ENCODE measurements around the gene PBX3. TPM values are rescaled to one million over a fixed set of nuclear protein-coding genes. Genes with fewer than 3 reads are reported as not detected.

PBX3 gene
- total RNA-seq, 2 experiments from 2014 or later: 24.3 to 28.0 TPM

DNA sequence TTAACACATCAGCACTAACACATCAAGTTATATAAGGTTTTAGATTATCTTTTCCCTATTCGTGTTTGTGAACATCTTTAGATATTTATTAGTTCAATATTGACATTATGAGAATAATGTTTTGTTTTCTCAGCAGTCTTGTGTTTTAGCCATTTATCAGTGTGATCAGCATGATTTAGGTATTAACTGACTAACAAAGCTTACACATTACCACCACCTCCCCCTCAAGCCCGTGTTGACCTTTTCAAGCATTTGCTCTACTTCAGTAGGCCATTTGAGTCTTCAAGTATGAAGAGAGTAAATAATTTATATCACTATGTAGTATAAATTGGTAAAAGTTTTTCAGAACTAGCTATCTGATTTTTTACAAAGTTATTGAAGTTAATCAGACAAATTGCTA, 6.9 kb downstream of the PBX3 start:
- H3K9me3 Mint-ChIP-seq: no peaks in the 10 kb centered on the region
- no peak overlapping the region for H3K27ac Mint-ChIP-seq
- peaks cover 17% of the 10 kb centered on the region for H3K4me1 Mint-ChIP-seq
- DNase-seq (no peak), ATAC-seq (ENCODE audit: low read depth) (no peak)
- peaks cover 14% of the 10 kb centered on the region for H3K36me3 Mint-ChIP-seq
- H3K27me3 Mint-ChIP-seq: no peaks in the 10 kb centered on the region
- POLR2A ChIA-PET: interaction anchor here (1.0 kb wide), 1 partner anchor 8 kb away, joined by 3 read pairs; no protein-coding TSS in a partner anchor
- H3K4me3 Mint-ChIP-seq: no peak overlapping the region

DNA sequence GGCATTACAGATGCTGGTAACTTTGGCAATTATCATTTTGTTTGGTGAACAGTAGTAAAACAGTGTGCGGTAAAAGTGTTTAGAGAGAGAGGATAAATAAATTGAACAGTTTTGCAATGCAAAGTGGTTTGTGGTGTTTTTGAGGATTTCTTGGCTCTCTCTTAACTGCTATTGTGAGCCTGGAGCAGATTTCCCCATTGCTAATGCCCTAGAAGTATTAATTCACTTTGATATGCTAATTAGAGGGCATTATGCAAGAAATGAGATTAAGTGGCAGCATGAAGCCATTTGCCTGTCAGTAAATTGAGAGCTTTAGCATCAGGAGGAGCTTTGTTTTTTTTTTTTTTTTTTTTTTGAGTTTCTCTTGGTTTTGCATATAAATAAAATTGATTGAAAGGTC, 8.2 kb downstream of the PBX3 start:
- Mint-ChIP-seq H3K4me3 (no peak overlapping the region), H3K27me3 (no peaks in the 10 kb centered on the region), H3K9me3 (no peaks in the 10 kb centered on the region), H3K36me3 (peaks cover 10% of the 10 kb centered on the region), H3K27ac (no peak overlapping the region), H3K4me1 (peaks cover 14% of the 10 kb centered on the region)
- no peak for ATAC-seq (ENCODE audit: low read depth)
- no peak for DNase-seq
- POLR2A ChIA-PET: interaction anchor here (0.6 to 1.0 kb wide), 3 partner anchors 9 to 78 kb away, joined by 3 to 5 read pairs (median 3); partner anchors contain the start of gene MAPKAP1

DNA sequence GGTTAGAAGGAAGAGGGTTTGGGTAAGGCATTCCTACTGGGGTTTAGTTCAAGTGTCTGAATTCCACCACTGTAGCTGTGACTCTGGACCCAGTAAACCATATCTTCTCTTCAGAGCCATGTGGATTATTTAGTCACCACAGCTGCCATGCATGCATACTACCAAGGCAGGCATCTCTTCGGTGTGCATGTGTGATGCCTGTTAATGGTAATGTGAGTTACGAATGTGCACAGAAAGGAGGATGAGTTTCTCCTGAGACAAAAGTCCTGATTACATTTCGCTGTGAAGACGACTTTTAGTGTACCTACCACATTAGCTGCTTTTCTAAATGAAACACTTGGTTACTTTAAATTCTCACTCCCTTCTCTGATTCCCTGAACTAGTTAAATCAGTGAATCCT, 9.3 kb downstream of the PBX3 start:
- Mint-ChIP-seq H3K27me3 (no peaks in the 10 kb centered on the region), H3K27ac (no peak overlapping the region), H3K9me3 (no peaks in the 10 kb centered on the region), H3K36me3 (peaks cover 7% of the 10 kb centered on the region), H3K4me1 (peaks cover 11% of the 10 kb centered on the region), H3K4me3 (no peak overlapping the region)
- ATAC-seq (ENCODE audit: low read depth) (no peak), DNase-seq (no peak)
- POLR2A ChIA-PET: no interaction called here

DNA sequence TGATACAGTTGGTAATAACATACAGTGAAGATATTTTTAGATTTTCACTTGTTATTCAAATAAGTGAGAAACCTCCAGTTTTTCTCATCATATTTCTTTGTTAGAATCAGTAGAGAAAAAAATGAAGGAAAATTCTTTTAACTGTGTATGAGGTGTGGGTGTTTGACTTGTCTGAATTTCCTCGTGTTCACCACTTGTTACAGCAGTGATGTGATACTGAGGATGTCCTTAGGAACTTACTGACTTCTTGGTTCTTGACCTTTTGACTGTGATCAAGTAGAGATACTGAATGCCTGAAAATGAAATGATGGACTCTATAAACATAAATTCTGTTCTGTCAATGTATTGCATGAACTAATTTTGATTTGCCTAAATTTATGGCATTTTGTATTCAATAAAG, 10.7 kb downstream of the PBX3 start:
- H3K27ac Mint-ChIP-seq: no peak overlapping the region
- H3K4me1 Mint-ChIP-seq: peaks cover 7% of the 10 kb centered on the region
- H3K4me3 Mint-ChIP-seq: no peak overlapping the region
- POLR2A ChIA-PET: no interaction called here
- peaks cover 5% of the 10 kb centered on the region for H3K36me3 Mint-ChIP-seq
- no peaks in the 10 kb centered on the region for H3K27me3 Mint-ChIP-seq
- no peaks in the 10 kb centered on the region for H3K9me3 Mint-ChIP-seq
- ATAC-seq (ENCODE audit: low read depth) (no peak), DNase-seq (no peak)

DNA sequence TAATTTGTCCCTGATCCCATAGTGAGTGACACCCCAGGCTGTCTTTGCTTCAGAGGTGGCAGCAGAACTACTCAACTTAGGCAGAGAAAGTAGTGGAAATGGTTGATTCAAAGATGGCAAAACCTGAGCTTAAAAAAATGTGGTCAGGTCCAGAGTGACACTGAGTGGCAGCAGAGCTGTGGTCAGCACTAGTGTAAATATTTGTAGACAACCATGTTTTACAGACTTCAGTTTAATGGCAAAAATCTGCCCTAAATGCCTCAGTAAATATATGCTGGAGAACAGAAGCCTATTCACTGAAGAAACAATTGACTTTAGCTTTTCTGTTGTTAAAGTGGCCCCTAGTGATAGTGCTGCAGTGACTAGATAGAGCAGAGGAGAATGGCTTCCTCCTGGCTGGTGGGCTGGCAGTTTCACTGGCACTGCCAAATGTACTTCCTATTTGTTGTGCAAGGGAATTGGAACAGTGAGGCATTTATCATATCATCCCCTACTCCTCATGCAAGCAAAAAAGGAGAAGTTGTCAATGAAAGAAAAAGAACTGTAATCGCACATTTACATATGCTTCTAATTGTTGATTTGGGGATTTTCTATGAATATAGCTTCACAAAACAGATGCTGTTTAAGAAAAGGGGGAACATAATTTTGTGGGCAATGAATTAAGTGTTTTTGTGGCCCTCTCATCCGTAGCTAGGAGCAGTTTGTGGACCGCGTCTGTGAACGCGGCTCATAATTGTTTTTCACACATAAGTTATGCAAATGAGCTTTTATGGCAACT, 12.0 kb downstream of the PBX3 start:
- no peaks in the 10 kb centered on the region for H3K9me3 Mint-ChIP-seq
- no peak overlapping the region for H3K27ac Mint-ChIP-seq
- peaks cover 2% of the 10 kb centered on the region for H3K36me3 Mint-ChIP-seq
- no peaks in the 10 kb centered on the region for H3K27me3 Mint-ChIP-seq
- POLR2A ChIA-PET: interaction anchor here (1.6 kb wide), 1 partner anchor 11 kb away, joined by 4 read pairs; no protein-coding TSS in a partner anchor
- ATAC-seq (ENCODE audit: low read depth) (no peak), DNase-seq (no peak)
- H3K4me1 Mint-ChIP-seq: peaks cover 8% of the 10 kb centered on the region
- peak overlapping the region; percentile 58 for H3K4me3 Mint-ChIP-seq

DNA sequence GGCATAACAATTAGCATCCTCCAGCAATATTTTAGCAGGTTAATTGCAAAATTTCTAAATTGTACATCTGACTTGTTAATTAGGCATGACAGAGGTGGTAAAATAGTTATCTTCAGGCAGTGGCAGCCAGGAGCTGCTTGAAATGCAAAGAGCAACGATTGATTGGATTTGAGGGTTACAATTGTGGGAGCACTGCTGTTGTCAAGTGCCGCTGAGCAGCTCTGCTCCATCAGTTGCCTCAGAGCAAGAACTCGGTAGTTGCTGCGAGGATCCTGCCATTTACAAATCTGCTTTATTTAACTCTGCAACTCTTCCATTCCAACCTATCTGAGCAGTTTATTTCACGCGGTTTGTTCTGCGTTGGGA, 12.6 kb downstream of the PBX3 start:
- POLR2A ChIA-PET: interaction anchor here (1.6 kb wide), 1 partner anchor 11 kb away, joined by 4 read pairs; no protein-coding TSS in a partner anchor
- Mint-ChIP-seq H3K9me3 (no peaks in the 10 kb centered on the region), H3K27ac (no peak overlapping the region), H3K27me3 (no peaks in the 10 kb centered on the region), H3K4me3 (peak overlapping the region; percentile 58), H3K36me3 (peaks cover 2% of the 10 kb centered on the region), H3K4me1 (peaks cover 8% of the 10 kb centered on the region)
- DNase-seq (no peak), ATAC-seq (ENCODE audit: low read depth) (no peak)

DNA sequence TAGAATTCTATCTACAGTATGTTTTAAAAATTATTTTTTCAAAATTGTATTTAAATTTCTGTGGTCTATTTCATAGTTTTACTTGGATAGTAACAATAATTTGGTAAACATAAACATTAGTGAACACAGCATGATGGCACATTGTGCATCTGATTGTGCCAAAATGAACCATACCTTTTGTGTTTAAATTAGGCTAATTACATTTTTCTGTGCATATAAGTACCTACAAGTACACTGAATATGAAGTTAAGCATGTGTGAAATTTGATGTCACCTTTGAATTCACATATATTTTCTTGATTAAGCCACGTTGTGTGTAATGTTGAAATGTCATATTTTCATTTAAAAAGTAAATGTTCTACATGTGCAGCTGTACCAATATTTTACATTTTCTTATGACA, 13.4 kb downstream of the PBX3 start:
- H3K9me3 Mint-ChIP-seq: no peaks in the 10 kb centered on the region
- POLR2A ChIA-PET: no interaction called here
- H3K4me3 Mint-ChIP-seq: no peak overlapping the region
- DNase-seq (no peak), ATAC-seq (ENCODE audit: low read depth) (no peak)
- peaks cover 2% of the 10 kb centered on the region for H3K36me3 Mint-ChIP-seq
- no peak overlapping the region for H3K27ac Mint-ChIP-seq
- peaks cover 8% of the 10 kb centered on the region for H3K4me1 Mint-ChIP-seq
- no peaks in the 10 kb centered on the region for H3K27me3 Mint-ChIP-seq

DNA sequence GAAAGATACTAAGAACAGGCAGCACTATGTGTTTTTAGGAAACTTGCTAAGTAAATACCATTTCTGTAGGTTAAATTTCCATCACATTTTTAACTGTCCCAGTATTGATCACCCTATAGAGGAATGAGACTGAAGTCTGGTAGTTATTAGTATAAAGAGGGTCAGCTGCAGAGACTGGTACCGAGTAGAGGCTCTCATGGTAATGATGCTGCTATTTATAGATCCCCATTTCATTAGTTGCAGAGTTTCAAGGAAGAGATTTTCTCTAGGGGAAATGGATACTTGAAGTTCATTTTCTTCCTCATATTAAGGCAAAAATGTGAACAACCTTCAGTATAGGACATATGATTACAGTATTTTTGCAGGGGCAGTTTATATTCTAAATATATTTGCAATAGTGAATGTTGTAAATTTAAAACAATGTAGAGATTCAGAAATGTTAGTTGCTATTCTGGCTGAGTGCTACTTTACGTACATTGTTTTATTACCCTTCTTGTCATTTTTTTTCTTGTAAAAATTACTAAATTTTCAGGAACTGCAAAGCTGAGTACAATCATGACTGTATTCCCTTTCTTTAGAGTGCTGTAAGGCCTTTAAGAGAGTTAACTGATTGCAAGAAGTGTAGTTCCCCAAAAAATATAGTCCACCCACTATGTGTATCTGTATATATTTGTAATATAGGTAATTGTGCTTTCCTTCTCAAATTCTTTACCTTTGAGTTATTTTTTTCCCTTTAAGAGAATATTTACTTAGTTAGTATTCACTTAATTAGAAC, 14.7 kb downstream of the PBX3 start:
- no peak for ATAC-seq (ENCODE audit: low read depth)
- H3K36me3 Mint-ChIP-seq: peaks cover 2% of the 10 kb centered on the region
- POLR2A ChIA-PET: no interaction called here

DNA sequence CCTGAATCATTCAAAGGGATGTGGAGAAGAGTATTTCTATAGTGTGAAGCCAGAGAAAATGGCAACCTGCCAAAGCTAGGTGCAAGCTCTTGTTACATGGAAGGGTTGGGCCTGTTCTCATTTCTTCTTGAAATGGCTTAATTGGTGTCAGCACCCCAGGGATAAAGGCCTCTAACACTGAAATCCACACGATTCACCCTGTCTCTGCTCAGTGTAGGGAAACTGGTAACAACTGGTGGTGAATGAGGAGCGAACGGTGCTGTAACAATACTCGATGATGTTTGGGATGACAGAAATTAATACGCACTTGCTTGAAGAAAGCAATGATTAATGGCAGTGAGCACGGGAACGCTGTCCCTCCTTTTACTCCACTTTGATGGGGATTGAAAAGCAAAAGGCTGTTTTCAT, 16.2 kb downstream of the PBX3 start:
- H3K9me3 Mint-ChIP-seq: no peaks in the 10 kb centered on the region
- ATAC-seq (ENCODE audit: low read depth): no peak
- no peak for DNase-seq
- no peak overlapping the region for H3K4me3 Mint-ChIP-seq
- H3K36me3 Mint-ChIP-seq: peaks cover 6% of the 10 kb centered on the region
- no peaks in the 10 kb centered on the region for H3K27me3 Mint-ChIP-seq
- POLR2A ChIA-PET: no interaction called here
- no peak overlapping the region for H3K27ac Mint-ChIP-seq
- peaks cover 16% of the 10 kb centered on the region for H3K4me1 Mint-ChIP-seq

More for the DNA sequence above, 14.7 kb downstream of the PBX3 start:
- Mint-ChIP-seq H3K27me3 (no peaks in the 10 kb centered on the region), H3K4me3 (no peak overlapping the region), H3K4me1 (peaks cover 8% of the 10 kb centered on the region), H3K27ac (no peak overlapping the region), H3K9me3 (no peaks in the 10 kb centered on the region)
- DNase-seq: no peak

DNA sequence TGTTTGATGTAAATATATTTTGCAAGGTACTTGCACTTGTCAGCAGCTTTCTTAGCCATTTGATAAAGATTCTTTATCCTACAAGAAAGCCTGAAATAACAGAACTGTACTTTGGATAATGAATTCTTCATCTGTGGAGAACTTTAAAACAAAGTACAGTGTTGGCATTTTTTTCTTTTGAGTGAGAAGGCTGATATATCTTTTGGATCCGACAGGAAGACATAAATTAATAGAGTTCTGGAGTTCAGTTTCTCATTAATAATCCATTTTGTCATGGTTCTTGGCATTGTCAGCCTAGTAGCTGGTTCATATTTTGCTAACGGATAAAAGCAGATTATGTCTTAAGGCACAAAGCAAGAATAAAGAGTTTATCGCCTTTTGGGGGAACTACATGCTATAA, 17.0 kb downstream of the PBX3 start:
- peaks cover 16% of the 10 kb centered on the region for H3K4me1 Mint-ChIP-seq
- POLR2A ChIA-PET: no interaction called here
- ATAC-seq (ENCODE audit: low read depth) (no peak), DNase-seq (no peak)
- no peak overlapping the region for H3K4me3 Mint-ChIP-seq
- peaks cover 6% of the 10 kb centered on the region for H3K36me3 Mint-ChIP-seq
- no peaks in the 10 kb centered on the region for H3K27me3 Mint-ChIP-seq
- no peaks in the 10 kb centered on the region for H3K9me3 Mint-ChIP-seq
- no peak overlapping the region for H3K27ac Mint-ChIP-seq

DNA sequence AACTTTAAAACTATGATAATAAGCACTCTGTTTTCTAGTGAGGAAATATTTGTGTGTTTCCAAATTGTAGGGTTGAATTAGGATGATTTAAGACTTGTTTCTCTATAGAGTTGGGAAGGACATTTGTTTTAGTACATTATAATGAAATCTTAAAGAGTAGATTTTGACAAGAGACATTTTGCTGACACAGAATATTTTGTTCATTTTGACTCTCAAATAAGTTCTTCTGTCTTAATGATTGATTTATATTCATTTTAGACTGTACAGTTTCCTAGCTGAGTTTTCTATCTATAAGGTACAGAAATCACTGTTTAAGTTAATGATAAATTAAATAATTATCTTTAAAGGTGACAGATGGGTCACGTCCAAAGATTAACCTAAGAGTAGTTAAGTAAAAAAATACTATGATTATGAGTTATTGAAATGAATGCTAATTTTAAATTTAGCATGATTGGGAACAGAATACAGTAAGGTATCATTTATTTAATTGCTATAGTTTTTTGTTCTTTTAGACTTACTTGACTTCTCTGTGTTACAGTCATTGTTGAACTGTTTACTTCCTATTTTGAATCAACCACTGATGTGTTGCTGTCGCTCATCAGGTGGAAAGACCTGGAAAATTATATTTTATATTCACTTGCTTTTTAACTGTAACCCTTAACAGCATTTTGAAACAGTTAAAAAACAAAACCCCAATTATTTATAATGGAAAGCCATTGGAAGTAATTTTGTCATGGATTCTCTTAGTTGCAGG, 19.5 kb downstream of the PBX3 start:
- DNase-seq (no peak), ATAC-seq (ENCODE audit: low read depth) (no peak)
- Mint-ChIP-seq H3K4me1 (peaks cover 10% of the 10 kb centered on the region), H3K36me3 (peaks cover 6% of the 10 kb centered on the region), H3K27ac (no peak overlapping the region), H3K27me3 (no peaks in the 10 kb centered on the region), H3K9me3 (no peaks in the 10 kb centered on the region), H3K4me3 (no peak overlapping the region)
- POLR2A ChIA-PET: no interaction called here

DNA sequence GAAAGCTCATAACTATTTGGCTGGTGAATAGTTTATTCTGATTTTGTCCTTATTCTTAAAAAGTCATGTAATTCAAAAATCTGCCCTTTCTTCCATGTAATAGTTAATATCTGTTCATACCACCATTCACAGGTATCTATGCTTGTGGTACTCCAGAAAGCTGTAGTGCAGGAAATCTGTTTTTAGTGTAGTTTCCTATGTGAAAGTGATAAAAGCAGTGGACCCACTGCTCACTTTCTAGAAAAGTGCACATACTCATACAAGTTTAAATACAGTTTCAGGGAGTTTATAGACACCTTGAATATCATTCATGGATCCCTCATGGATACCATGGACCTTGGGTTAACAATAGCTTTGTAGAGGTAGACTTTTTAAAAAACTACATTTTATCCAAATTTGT, 20.2 kb downstream of the PBX3 start:
- H3K27ac Mint-ChIP-seq: no peak overlapping the region
- DNase-seq (no peak), ATAC-seq (ENCODE audit: low read depth) (no peak)
- H3K4me1 Mint-ChIP-seq: peaks cover 10% of the 10 kb centered on the region
- peaks cover 6% of the 10 kb centered on the region for H3K36me3 Mint-ChIP-seq
- no peaks in the 10 kb centered on the region for H3K9me3 Mint-ChIP-seq
- no peak overlapping the region for H3K4me3 Mint-ChIP-seq
- H3K27me3 Mint-ChIP-seq: no peaks in the 10 kb centered on the region
- POLR2A ChIA-PET: no interaction called here

DNA sequence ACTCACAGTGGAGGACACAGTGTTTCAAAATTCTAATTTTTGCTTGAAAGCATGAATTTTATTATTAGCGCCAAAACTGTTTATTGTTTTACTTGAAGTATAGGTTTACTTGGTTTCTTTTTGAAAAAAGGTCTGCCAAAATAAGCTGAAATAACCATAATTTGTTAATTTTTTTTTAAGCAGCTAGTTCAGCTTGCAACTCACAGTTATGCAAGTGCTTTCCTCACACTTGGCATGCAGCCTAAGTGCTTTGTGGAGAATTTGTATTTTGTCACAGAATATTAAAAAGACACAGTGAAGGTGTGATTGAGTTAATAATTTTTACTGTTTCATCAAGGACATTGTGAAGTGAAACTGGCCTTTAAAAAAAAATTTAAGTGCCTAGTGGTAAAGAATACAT, 21.6 kb downstream of the PBX3 start:
- Mint-ChIP-seq H3K4me1 (peaks cover 8% of the 10 kb centered on the region), H3K27me3 (no peaks in the 10 kb centered on the region), H3K27ac (no peak overlapping the region), H3K4me3 (no peak overlapping the region), H3K36me3 (peaks cover 6% of the 10 kb centered on the region), H3K9me3 (no peaks in the 10 kb centered on the region)
- DNase-seq (no peak), ATAC-seq (ENCODE audit: low read depth) (no peak)
- POLR2A ChIA-PET: no interaction called here

Measured in activated naive CD8-positive, alpha-beta T cell treated with anti-CD3 and anti-CD28 coated beads, Interleukin-2, amount 10 ng/mL, durations not matched to agents 7 days and 5 days (primary cell).